Panc1 (cell line): ENCODE measurements around the gene PIP4K2C. TPM values are rescaled to one million over a fixed set of nuclear protein-coding genes. Genes with fewer than 3 reads are reported as not detected.

ENCODE experiments used
- ATAC-seq: fragments of 200-7000 bp; cut with Tn5 transposase; 2 replicates; pipeline ENCODE4 v1.9.1; 2020; ENCODE audit warnings: mild to moderate bottlenecking, moderate library complexity
- BruUV-seq: library from RNA; stranded (reverse); fragments of 400-500 nt; replicated peaks from 2 replicates; lab custom pipeline; 2021; lab: Mats Ljungman, UMichigan
- CTCF ChIA-PET: fragments of 300-600 bp; sonication (Branson Sonifier 250); formaldehyde crosslinking; loops from one replicate; lab custom pipeline; 2022; ENCODE audit warnings: antibody characterized with exemption; lab: Charles Lee
- POLR2A ChIA-PET: fragments of 300-600 bp; sonication (Branson Sonifier 250); formaldehyde crosslinking; loops from one replicate; lab custom pipeline; 2022; ENCODE audit warnings: antibody characterized with exemption; lab: Charles Lee
- DNase-seq: peaks from one replicate; pipeline ENCODE4 v3.0.0-alpha.2; 2010; ENCODE audit warnings: low read depth, low spot score
- H3K27ac ChIP-seq: 2 replicates; pipeline ENCODE4 v1.5.1; 2011; ENCODE audit warnings: mild to moderate bottlenecking, low read length, inconsistent platforms
- H3K27me3 ChIP-seq: fragments of 200-500 bp; sonication (Bioruptor generic); 2 replicates; pipeline ENCODE4 v1.6.0; 2014; ENCODE audit warnings: low read length, inconsistent platforms; ENCODE audit not compliant: control insufficient read depth, insufficient read depth
- H3K36me3 ChIP-seq: fragments of 200-500 bp; sonication (Bioruptor generic); 2 replicates; pipeline ENCODE4 v1.5.1; 2014; ENCODE audit warnings: inconsistent platforms, mild to moderate bottlenecking, low read length, moderate library complexity; ENCODE audit not compliant: control insufficient read depth, insufficient read depth
- H3K4me1 ChIP-seq: 2 replicates; pipeline ENCODE4 v1.5.1; 2011; ENCODE audit warnings: inconsistent platforms, mild to moderate bottlenecking, low read length, moderate library complexity; ENCODE audit not compliant: control insufficient read depth, insufficient read depth
- H3K4me3 ChIP-seq, 2 experiments: 2 replicates each; pipeline ENCODE4 v1.5.1; 2011 to 2012; ENCODE audit warnings: low read depth in 2 of 2, low read length in 2 of 2, mild to moderate bottlenecking in 2 of 2, inconsistent platforms in 1 of 2, moderate library complexity in 1 of 2
- H3K9me3 ChIP-seq: fragments of 200-500 bp; sonication (Bioruptor generic); 2 replicates; pipeline ENCODE4 v1.5.1; 2014; ENCODE audit warnings: low read depth, mild to moderate bottlenecking, inconsistent platforms, low read length, moderate library complexity; ENCODE audit not compliant: control insufficient read depth, insufficient read depth
- CTCF ChIP-seq: fragments of 450-650 bp; IDR thresholded peaks from 2 replicates; pipeline ENCODE4 v1.5.1; 2017; ENCODE audit warnings: mild to moderate bottlenecking
- POLR2AphosphoS5 ChIP-seq: IDR thresholded peaks from 2 replicates; pipeline ENCODE4 v1.6.1; 2012; ENCODE audit warnings: mild to moderate bottlenecking, low read depth, low read length, moderate library complexity
- SIN3A ChIP-seq: IDR thresholded peaks from 2 replicates; pipeline ENCODE4 v1.6.1; 2012; ENCODE audit warnings: low read depth, mild to moderate bottlenecking, low read length, moderate library complexity, borderline replicate concordance; ENCODE audit not compliant: insufficient read depth
- TCF7L2 ChIP-seq: IDR thresholded peaks from 2 replicates; pipeline ENCODE4 v1.6.1; 2011; ENCODE audit warnings: mild to moderate bottlenecking, low read depth, low read length, inconsistent platforms
- in situ Hi-C: cut with HindIII; loops from 2 replicates; pipeline ENCODE4 v1.10.0; 2016; ENCODE audit warnings: low sequenced_read_pairs, low pct_unique_long_range_greater_than_20kb
- intact Hi-C: fragments of 100-400 bp; cut with micrococcal nuclease; formaldehyde crosslinking; loops from one replicate; pipeline ENCODE4 v1.10.0; 2022; ENCODE audit not compliant: unreplicated experiment
- total RNA-seq: library from RNA; stranded (reverse); gene quantifications from one replicate; pipeline ENCODE4 v1.2.1, GENCODE V29; 2021; ENCODE audit not compliant: unreplicated experiment
- TF ChIP-seq, protein P1 (sequence below), 2 experiments: IDR thresholded peaks; 2 replicates each; pipeline ENCODE4 v1.6.1; 2011 to 2012; ENCODE audit warnings: low read depth in 2 of 2, control low read depth in 1 of 2, low read length in 1 of 2, mild to moderate bottlenecking in 1 of 2, moderate library complexity in 1 of 2; ENCODE audit not compliant: insufficient read depth in 1 of 2

The PIP4K2C gene
- total RNA-seq, 1 experiment from 2014 or later = 62.6 TPM

DNA sequence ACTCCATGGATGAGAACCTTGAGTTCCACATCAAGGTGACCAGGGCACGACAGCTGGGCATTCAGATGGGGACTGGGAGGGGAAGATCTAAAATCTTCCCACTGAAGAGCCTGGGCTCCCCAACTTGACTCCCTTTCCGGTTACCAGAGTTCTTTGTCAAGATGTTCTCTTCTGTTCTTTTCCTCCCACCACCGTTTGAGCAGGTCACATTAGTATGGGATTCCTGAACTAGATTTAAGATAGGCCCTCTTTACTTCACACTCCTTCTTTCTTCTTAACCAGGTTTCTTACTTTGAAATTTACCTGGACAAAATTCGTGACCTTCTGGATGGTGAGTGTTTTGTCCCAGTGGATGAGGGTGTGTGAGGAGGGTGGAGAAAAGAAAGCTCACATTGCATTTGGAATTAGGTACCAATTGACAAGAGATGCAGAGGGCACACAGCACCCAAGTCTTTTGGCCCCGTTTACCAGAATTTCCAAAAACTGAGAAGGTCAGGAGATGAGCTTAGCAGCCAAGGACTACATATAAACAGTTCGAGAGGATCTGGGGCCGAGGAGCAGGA lies 26.7 kb upstream of the PIP4K2C start:
- in situ Hi-C loops (no loop called here), intact Hi-C loops (no loop called here)
- BruUV-seq = no TSS peak
- no peak overlapping the region for H3K4me3 ChIP-seq
- POLR2A ChIA-PET = no interaction called here
- no peak for ATAC-seq
- no peaks in the 10 kb centered on the region for H3K36me3 ChIP-seq
- no peaks in the 10 kb centered on the region for H3K9me3 ChIP-seq
- H3K27ac ChIP-seq = no peak overlapping the region
- no peak for TF ChIP-seq TCF7L2
- TF ChIP-seq POLR2AphosphoS5 = no peak
- no peak for TF ChIP-seq SIN3A
- TF ChIP-seq CTCF = no peak
- TF ChIP-seq, protein P1, sequence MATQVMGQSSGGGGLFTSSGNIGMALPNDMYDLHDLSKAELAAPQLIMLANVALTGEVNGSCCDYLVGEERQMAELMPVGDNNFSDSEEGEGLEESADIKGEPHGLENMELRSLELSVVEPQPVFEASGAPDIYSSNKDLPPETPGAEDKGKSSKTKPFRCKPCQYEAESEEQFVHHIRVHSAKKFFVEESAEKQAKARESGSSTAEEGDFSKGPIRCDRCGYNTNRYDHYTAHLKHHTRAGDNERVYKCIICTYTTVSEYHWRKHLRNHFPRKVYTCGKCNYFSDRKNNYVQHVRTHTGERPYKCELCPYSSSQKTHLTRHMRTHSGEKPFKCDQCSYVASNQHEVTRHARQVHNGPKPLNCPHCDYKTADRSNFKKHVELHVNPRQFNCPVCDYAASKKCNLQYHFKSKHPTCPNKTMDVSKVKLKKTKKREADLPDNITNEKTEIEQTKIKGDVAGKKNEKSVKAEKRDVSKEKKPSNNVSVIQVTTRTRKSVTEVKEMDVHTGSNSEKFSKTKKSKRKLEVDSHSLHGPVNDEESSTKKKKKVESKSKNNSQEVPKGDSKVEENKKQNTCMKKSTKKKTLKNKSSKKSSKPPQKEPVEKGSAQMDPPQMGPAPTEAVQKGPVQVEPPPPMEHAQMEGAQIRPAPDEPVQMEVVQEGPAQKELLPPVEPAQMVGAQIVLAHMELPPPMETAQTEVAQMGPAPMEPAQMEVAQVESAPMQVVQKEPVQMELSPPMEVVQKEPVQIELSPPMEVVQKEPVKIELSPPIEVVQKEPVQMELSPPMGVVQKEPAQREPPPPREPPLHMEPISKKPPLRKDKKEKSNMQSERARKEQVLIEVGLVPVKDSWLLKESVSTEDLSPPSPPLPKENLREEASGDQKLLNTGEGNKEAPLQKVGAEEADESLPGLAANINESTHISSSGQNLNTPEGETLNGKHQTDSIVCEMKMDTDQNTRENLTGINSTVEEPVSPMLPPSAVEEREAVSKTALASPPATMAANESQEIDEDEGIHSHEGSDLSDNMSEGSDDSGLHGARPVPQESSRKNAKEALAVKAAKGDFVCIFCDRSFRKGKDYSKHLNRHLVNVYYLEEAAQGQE (IDR thresholded peaks at IDR 0.05; ENCODE audit: insufficient read depth in 1 of 2, low read depth in 2 of 2, low read length in 1 of 2) = no peak
- DNase-seq = no peak
- no peaks in the 10 kb centered on the region for H3K4me1 ChIP-seq
- no peaks in the 10 kb centered on the region for H3K27me3 ChIP-seq
- CTCF ChIA-PET = interaction anchor here (0.5 to 0.9 kb wide), 2 partner anchors 58 kb away, joined by 3 to 9 read pairs; no protein-coding TSS in a partner anchor

DNA sequence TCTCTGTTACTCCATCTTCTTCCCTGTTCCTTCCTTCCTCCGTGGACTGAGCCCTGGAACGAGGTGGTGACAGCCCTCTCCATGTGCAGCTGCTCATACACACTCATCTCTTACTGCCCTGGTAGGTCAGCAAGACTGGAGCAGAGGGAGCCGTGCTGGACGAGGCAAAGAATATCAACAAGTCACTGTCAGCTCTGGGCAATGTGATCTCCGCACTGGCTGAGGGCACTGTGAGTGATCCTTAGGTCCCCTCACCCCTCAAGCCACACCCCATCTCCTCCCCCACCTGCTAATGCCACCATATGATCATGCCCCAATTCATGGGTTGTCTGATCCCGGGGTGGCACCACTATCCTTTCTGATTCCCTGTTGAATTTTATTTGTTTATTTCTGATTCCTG lies 22.2 kb upstream of the PIP4K2C start:
- Histone ChIP-seq H3K4me3 (no peak overlapping the region), H3K27me3 (no peaks in the 10 kb centered on the region), H3K36me3 (no peaks in the 10 kb centered on the region), H3K4me1 (no peaks in the 10 kb centered on the region), H3K9me3 (no peaks in the 10 kb centered on the region), H3K27ac (no peak overlapping the region)
- TF ChIP-seq TCF7L2 (no peak), CTCF (no peak), SIN3A (no peak), POLR2AphosphoS5 (no peak)
- TF ChIP-seq, protein P1 (IDR thresholded peaks at IDR 0.05; ENCODE audit: insufficient read depth in 1 of 2, low read depth in 2 of 2, low read length in 1 of 2) = no peak
- intact Hi-C loops = no loop called here
- POLR2A ChIA-PET = no interaction called here
- no peak for ATAC-seq
- in situ Hi-C loops = no loop called here
- no peak for DNase-seq
- CTCF ChIA-PET = no interaction called here
- BruUV-seq = no TSS peak
